Astrocyte of the spinal cord (primary cell): ENCODE data around the gene CRACR2B.

ENCODE experiments used
- DNase-seq: peaks from one replicate; pipeline ENCODE4 v3.0.0; 2011; ENCODE audit warnings: low read depth, low spot score
- H3K4me3 ChIP-seq: 2 replicates; pipeline ENCODE4 v1.5.1; 2011; ENCODE audit warnings: low read depth, mild to moderate bottlenecking, low read length, moderate library complexity
- CTCF ChIP-seq: IDR thresholded peaks from 2 replicates; pipeline ENCODE4 v1.5.1; 2012; ENCODE audit warnings: low read depth, mild to moderate bottlenecking, low read length, inconsistent platforms
- in situ Hi-C: cut with HindIII; loops from 2 replicates; pipeline ENCODE4 v1.10.0; 2017; ENCODE audit warnings: low sequenced_read_pairs

Gene CRACR2B

DNA sequence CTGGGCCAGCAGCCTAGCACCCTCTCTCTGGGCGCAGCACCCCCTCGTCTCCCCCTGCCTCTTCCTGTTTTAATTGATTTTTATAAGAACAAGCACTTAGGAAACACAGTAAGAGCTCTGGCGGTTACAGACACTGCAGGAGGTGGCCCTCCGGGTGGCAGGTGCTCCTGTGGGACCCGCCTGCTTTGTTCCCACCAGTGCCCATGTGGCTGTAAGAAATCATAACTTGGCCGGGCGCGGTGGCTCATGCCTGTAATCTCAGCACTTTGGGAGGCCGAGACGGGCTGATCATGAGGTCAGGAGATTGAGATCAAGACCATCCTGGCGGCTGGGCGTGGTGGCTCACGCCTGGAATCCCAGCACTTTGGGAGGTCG is 33.4 kb downstream of the CRACR2B start:
- in situ Hi-C loops = no loop called here
- H3K4me3 ChIP-seq = no peak overlapping the region
- no peak for DNase-seq
- TF ChIP-seq CTCF = no peak

DNA sequence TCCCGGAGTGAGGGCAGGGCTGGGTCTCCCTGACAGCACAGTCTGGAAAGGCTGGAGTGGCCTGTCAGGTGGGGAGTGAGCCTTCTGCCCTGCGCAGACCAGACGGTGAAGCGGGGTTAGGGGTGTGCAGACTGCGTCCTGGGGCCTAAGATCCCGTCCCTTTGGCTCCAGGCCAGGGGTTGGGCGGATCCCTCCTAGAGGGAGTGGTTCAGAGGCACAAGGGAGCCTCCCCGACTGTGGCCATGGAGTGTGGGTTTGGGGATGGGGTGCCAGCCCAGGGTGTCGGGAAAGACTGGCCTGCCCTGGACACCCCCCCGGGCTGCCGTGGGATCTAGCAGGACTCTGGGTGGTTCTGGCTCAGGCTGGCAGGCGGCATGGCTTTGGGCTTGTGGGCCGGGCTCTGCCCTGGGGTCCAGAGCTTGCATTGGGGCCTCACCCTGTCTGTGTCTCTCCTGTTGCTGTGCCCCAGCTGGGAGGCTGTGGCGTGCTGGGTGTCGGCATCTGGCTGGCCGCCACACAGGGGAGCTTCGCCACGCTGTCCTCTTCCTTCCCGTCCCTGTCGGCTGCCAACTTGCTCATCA is 34.5 kb downstream of the CRACR2B start:
- no peak overlapping the region for H3K4me3 ChIP-seq
- TF ChIP-seq CTCF = no peak
- DNase-seq = no peak
- in situ Hi-C loops = no loop called here

DNA sequence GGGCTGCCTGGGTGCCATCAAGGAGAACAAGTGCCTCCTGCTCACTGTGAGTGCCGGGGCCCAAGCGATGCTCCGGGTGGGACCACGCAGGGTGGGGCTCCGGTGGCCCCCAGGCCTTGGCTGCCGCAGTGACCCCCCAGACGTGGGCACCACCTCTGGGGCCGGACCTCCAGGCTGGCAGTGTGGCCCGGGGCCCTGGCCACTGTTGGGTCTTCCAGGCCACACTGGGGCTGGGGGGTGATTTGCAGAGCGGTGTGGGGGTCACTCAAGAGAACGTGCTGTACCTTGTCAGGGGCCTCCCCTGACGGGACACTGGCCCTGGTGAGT is 34.9 kb downstream of the CRACR2B start:
- H3K4me3 ChIP-seq = no peak overlapping the region
- no peak for TF ChIP-seq CTCF
- in situ Hi-C loops = no loop called here
- DNase-seq = no peak

DNA sequence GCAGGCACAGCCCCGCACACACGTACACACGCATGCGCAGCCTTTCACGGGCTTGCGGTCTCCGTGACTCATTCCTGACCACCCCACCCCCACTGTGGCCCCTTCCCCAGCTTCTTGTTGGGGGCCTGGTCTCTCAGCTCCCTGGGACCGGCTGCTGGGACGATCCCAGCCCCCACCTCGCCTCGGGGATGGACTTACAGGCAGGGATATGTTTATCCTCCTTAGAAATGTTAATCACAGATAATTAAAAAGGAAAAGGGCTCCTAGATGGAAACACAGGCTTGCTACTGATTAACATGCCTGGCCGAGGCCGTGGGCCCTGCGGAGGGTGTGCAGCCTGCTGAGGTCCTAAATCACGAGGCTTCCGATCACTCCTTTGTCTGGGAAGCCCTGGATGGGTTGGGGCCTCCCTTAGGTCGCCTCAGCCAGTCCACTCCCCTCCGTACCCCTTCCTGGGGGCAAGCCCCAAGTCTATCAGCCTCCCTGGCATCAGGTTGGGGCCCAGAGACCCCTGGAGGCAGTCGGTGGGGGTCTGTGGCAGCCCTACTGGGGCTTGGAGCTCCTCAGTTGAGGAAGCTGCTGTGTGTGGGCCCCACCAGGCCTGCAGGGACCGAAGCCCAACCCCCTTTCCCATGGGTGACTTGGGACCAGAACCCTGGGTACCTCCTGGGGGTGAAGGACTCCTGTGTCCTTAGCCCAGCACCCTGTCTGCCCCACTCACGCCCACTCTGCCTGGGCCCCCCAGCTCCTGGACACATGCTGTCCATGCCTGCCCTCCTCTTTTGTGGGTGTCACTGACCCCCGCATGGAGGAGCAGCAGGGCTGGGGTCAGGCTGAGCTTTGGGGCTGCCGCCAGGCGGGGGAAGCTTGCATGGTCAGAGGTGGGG is 35.5 kb downstream of the CRACR2B start:
- no peak for TF ChIP-seq CTCF
- H3K4me3 ChIP-seq = no peak overlapping the region
- in situ Hi-C loops = no loop called here
- no peak for DNase-seq

DNA sequence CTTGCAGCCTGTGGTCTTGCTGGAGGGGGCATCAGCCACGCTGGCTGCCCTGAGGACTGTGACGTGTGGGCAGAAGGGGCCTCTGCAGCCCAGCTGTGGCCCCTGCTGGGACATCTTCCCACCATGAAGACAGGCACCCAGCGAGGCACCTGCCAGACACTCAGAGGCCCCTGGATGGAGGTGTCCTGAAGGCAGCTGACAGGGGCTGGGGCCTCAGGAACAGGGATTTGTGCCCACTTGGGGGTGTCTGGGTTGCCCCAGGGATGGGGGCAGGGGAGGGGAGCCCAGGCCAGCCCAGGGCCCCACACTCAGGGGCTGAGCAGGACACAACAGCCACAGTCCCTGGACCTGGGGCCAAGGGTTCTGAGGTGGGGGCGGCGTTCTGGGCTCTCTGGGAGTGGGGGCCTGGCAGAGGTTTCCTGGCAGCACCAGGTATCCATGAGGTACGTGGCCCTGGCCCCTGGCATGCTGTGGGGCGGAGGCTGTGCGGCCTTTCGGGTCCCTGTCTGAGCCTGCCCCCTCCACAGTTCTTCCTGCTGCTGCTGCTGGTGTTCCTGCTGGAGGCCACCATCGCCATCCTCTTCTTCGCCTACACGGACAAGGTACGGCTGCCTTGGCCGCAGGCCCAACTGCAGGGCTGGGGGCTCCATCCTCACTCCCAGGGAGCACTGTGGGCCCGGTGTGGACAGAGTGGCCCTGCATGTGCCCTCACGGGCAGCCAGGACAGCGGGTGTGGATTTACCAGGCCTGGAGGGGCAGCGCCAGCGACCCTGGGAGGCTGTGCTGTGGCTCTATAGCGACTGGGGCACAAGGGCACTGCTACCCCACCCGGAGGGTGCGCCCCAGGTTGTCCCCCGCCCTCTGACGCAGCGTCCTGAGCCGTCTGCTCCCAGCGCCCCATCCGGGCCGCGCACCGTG is 36.5 kb downstream of the CRACR2B start:
- in situ Hi-C loops = no loop called here
- H3K4me3 ChIP-seq = no peak overlapping the region
- no peak for DNase-seq
- TF ChIP-seq CTCF = no peak

DNA sequence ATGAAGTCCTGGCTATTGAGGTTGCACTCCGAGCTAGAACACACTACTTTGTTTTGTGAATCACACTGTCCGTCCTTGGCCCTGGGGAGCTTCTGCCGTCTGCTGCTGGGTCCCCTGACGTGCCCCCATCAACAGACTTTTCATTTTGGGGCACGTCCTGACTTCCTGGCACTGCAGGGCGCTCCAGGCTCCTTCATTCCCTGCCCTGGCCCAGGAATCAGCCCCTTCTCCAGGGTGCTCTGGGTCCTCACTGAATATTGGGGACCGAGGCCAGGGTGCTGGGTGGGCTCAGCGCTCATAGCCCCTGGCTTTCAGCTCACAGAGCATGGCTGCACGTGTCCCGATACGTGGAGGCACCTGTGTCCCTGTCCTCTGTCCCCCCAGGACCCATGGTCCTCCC is 37.2 kb downstream of the CRACR2B start:
- TF ChIP-seq CTCF = no peak
- H3K4me3 ChIP-seq = no peak overlapping the region
- no peak for DNase-seq
- in situ Hi-C loops = no loop called here
